22Rv1 (cell line): ENCODE measurements around the gene APBA2.

Experiments
- H3K27ac ChIP-seq: fragments of 450-650 bp; 2 replicates; pipeline ENCODE4 v1.5.1; 2017
- ZFX ChIP-seq: fragments of 450-650 bp; IDR thresholded peaks from 2 replicates; pipeline ENCODE4 v1.6.1; 2017; ENCODE audit warnings: antibody characterized with exemption, borderline replicate concordance
- TF ChIP-seq, protein P1 (sequence below): fragments of 450-650 bp; IDR thresholded peaks from 2 replicates; pipeline ENCODE4 v1.5.1; 2017; ENCODE audit warnings: mild to moderate bottlenecking

APBA2 gene

DNA sequence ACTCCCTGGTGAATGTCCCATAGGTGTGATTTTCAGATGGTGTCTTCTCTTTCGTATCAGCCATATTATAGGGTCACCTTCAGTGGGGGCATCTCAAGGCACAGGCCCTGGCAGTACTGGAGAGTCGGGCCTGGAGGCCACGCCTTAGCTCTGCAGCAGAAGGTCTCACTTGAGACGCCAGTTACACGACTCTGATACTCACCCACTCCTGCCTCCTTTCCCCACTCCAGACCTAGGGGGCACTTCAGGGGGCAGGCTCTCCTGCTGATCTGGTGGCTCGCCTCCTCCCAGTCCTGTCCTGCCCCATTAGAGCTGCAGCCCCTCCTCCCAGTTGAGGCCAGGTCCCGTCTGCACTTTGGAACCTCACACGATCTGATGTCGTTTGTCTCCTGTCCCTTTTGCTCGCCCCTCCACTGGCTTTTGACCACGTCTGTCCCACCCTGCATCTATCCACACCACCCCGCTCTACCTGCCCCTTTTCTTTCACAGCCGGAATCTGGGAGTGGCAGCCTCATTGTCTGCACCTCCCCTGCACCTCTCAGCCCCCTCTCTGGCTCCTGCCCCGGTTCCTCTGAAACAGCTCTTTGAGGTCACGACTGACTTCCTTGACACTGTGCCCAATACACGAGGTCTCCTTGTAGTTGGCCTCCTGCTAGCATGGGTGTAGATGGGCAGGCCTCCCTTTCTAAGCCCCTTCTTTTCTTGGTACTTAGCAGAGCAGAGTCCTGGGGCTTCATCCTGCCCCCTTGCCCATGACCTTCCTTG is 201.9 kb downstream of the APBA2 start:
- TF ChIP-seq, protein P1, sequence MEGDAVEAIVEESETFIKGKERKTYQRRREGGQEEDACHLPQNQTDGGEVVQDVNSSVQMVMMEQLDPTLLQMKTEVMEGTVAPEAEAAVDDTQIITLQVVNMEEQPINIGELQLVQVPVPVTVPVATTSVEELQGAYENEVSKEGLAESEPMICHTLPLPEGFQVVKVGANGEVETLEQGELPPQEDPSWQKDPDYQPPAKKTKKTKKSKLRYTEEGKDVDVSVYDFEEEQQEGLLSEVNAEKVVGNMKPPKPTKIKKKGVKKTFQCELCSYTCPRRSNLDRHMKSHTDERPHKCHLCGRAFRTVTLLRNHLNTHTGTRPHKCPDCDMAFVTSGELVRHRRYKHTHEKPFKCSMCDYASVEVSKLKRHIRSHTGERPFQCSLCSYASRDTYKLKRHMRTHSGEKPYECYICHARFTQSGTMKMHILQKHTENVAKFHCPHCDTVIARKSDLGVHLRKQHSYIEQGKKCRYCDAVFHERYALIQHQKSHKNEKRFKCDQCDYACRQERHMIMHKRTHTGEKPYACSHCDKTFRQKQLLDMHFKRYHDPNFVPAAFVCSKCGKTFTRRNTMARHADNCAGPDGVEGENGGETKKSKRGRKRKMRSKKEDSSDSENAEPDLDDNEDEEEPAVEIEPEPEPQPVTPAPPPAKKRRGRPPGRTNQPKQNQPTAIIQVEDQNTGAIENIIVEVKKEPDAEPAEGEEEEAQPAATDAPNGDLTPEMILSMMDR: no peak
- TF ChIP-seq ZFX: no peak
- no peak overlapping the region for H3K27ac ChIP-seq

DNA sequence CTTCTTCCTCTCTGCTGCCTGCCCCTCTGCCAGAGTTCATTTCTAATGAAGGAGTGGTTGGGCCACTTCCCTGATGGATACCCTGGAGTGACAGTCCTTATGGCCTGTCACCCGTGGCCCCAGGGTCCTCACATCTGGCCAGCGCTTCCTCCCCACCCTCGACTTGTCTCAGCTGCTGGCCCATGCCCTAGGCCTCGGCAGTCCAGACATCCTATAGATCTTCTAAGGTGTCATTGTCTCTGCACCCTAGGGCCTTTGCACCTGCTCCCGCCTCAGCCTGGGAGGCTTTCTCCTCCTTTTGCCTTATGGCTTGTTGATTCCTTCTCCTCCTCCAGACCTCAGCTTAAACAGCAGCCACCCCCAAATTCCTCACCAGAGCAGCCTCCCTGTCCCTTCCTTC is 202.9 kb downstream of the APBA2 start:
- H3K27ac ChIP-seq: no peak overlapping the region
- TF ChIP-seq ZFX: no peak

DNA sequence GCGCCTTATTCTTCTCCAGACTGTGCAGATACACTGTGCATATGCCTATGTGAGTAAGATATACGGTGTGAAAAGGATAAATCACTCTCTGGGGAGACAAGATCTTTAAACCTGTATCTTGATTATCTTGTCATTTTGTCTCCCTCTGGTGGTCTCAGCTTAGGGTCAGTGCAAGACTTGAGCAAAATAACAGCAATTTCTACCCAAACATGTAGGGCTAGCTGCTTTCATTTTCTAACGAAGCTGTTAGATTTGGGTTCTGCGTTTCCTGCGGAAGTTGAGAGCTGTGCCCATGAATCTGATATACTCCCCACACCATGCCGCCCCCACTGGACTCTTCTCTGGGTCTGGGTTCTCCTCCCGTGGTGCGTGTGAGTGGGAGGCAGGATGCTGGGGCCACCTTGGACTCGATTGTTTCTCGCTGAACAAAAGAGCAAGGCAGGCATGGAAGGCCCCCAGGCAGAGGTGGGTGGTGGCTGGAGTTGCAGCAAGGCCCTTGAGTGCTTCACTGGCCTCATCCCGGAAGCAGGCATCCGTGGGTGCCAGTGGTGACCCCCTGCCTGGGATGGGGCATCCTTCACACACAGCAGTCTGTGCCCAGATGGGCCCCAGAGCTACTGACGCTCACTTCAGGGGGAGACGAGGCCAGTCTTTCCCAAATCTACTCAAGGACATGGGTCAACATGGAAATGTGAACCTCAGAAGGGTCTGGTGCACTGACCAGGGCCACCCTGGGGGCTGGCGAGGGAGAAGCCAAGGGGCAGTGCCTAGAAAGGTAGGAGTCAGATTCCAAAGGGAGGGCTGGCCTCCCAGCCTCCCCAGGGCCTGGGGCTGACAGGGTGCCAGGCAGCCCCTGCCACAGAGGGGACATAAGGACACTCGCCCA is 204.2 kb downstream of the APBA2 start:
- H3K27ac ChIP-seq: no peak overlapping the region
- no peak for TF ChIP-seq ZFX
- TF ChIP-seq, protein P1: no peak

DNA sequence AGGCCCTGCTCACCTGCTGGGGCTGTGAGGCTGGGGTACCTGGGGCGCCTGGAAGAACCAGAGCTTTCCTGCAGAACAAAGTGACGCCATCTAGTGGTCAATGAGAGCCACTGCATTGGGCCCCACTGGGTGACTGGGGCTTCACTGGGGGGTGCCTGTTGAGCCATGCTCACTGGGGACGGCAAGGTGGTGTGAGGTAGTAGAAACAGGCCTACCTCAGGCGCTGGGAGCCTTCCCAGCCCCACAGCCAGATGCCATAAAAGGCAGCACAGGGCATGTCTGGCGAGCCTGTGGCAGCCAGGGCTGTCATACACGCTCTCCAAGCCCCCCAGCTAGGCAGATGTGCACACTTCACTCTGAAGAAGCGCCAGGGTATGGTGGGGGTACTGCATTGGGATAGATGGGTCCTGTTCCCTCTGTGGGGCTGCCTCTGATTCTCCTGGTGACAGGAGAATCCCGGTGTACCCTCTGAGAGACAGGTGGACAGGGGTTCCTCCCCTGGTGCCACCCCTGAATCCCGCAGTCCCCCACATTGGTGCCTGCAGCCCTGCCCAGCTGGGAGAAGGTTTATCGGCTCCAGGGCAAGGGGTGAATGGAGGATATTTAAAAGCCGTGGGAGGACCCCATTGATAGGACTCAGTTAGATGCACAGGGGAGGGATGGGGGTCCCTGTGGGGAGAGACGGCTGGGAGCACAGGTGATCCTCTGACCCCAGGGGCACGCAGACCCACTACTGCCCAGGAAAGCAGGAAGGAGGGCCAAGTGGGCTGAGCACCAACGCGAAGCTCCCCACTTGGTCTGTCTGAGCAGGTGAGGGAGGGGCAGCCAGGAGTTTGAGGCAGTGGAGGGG is 205.1 kb downstream of the APBA2 start:
- no peak for TF ChIP-seq ZFX
- TF ChIP-seq, protein P1: peak; percentile 81
- H3K27ac ChIP-seq: no peak overlapping the region

DNA sequence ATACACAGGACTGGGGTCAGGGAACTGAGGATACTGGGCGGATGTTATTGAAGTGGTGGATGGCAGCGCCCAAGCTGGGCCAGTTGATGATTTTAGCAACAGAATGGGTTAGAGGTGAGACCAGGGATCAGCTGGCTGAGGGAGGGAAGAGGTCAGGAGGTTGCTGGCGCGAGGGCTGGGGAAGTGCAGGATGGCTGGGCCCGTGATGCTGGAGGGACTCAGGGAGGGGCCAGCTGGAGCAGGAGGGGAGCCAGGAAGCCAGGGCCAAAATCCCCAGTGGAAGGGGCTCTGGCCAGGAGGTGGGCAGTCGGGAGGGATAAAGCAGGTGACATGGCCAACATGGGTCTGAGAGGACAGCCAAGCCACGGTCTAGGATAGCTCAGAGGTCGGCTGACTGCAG is 205.9 kb downstream of the APBA2 start:
- TF ChIP-seq ZFX: no peak
- H3K27ac ChIP-seq: no peak overlapping the region

DNA sequence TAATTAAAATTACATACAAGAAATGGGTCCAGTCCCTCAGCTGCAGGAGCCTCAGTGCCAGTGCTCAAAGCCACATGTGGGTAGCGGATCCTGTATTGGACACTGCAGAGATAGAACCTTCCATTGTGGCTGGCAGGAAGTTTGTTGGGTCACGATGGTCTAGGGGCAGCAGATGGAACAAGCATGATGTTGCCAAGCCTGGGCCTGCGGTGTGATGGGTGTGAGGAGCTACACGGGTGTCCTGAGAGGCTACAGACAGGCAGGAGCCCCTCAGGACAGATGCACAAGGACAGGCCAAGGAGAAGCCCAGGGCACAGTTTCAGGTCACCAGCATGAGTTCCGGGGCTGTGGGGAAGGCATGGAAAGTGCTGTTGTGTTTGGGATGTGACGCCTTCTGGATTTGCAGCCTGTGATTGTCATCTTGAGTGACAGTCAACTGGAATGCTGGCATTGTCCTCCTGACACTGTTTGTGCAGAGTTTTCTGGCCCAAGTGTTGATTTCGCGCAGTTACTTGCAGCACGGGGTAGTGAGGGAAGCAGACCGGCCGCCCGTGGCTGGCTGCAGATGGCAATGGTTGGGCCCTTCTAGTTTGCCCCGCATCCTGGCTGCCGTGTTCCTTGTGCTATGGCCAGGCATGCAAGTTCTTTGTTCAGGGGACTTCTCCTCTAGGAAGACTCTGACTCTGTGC is 206.7 kb downstream of the APBA2 start:
- TF ChIP-seq, protein P1: no peak
- TF ChIP-seq ZFX: no peak
- H3K27ac ChIP-seq: no peak overlapping the region

DNA sequence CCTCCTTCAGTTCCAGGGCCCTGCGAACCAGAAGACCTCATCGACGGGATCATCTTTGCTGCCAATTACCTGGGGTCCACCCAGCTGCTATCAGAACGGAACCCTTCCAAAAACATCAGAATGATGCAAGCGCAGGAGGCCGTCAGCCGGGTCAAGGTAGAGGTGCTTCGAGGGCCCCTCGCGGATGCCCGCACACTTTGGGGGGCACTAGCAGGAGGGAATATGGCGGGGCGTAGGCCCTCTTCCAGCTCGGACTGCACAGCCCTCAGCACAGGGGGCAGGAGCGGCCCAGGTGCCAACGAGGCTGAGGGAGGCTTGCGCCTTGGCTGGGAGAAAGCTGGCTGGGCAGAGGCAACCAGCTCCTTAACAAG is 207.3 kb downstream of the APBA2 start:
- TF ChIP-seq, protein P1: no peak
- TF ChIP-seq ZFX: no peak
- H3K27ac ChIP-seq: no peak overlapping the region
